Measurements from ENCODE around the gene LIPF.

- TF ChIP-seq CTCF (IDR thresholded peaks at IDR 0.05) (no peak), EZH2 (IDR thresholded peaks at IDR 0.05) (no peak)
Measured at GRCh38 chr10:88647061-88647615, 17.1 kb upstream of the LIPF start.
